PC-3 (cell line): Measurements from ENCODE around the gene FECH.

Source experiments
- CTCF ChIP-seq: fragments of 300-600 bp; sonication (generic); conservative IDR thresholded peaks from 2 replicates; pipeline ENCODE4 v1.5.1; 2017; ENCODE audit warnings: antibody characterized with exemption, low read depth, mild to moderate bottlenecking, low read length
- EZH2 ChIP-seq: fragments of 300-600 bp; sonication (generic); IDR thresholded peaks from one replicate; pipeline ENCODE4 v1.6.1; 2017; ENCODE audit warnings: antibody characterized with exemption, mild to moderate bottlenecking, low read length; ENCODE audit not compliant: unreplicated experiment

- TF ChIP-seq CTCF: no peak
- no peak for TF ChIP-seq EZH2
Observed at GRCh38 chr18:57543560-57543959, 42.9 kb downstream of the FECH start.
